GM11168 (cell line): ENCODE measurements around the gene CRYBG1.

Experiments used
- in situ Hi-C: fragments of 300-500 bp; cut with MboI; formaldehyde crosslinking; loops from one replicate; pipeline ENCODE4 v1.12.0; 2022; ENCODE audit warnings: low sequenced_read_pairs; ENCODE audit not compliant: unreplicated experiment

Gene CRYBG1, protein sequence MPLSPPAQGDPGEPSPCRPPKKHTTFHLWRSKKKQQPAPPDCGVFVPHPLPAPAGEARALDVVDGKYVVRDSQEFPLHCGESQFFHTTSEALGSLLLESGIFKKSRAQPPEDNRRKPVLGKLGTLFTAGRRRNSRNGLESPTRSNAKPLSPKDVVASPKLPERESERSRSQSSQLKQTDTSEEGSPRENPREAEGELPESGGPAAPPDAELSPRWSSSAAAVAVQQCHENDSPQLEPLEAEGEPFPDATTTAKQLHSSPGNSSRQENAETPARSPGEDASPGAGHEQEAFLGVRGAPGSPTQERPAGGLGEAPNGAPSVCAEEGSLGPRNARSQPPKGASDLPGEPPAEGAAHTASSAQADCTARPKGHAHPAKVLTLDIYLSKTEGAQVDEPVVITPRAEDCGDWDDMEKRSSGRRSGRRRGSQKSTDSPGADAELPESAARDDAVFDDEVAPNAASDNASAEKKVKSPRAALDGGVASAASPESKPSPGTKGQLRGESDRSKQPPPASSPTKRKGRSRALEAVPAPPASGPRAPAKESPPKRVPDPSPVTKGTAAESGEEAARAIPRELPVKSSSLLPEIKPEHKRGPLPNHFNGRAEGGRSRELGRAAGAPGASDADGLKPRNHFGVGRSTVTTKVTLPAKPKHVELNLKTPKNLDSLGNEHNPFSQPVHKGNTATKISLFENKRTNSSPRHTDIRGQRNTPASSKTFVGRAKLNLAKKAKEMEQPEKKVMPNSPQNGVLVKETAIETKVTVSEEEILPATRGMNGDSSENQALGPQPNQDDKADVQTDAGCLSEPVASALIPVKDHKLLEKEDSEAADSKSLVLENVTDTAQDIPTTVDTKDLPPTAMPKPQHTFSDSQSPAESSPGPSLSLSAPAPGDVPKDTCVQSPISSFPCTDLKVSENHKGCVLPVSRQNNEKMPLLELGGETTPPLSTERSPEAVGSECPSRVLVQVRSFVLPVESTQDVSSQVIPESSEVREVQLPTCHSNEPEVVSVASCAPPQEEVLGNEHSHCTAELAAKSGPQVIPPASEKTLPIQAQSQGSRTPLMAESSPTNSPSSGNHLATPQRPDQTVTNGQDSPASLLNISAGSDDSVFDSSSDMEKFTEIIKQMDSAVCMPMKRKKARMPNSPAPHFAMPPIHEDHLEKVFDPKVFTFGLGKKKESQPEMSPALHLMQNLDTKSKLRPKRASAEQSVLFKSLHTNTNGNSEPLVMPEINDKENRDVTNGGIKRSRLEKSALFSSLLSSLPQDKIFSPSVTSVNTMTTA (N-terminal part only)

GRCh38 chr6:106360410-106360988, at the start of gene CRYBG1:
Gene CRYBG1 (plus strand): TSS chr6:106360717. CDS start chr6:106360909, 192 bp downstream.
- in situ Hi-C loops = loop anchor here (10.0 kb wide), 1 partner anchor 204 kb away; no protein-coding TSS in a partner anchor

DNA sequence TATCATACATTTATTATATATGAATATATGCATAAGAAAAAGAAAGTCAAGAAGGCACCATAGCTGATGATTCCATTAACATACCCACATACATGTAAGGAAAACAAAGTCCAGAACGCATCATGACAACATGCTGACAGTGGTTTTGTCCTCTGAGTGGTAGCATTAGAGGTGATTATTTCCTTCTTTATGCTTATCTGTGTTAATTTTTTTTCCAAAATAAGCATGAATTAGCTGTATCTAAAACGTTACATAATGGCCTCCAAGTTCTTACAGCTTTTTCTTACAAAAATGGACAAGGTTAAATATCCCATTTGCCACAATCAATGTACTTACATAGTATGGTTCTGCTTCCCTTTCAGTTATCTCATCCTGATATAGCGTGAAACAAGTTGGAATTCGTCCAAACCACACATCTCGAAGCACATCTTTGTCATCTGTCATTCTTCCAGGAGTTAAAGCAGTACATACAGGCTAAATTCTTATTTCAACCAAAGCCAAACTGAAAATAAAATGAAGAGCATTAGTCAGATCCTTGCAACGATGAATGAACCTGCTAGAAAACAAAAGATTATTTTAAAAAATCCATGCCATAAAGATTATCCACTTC, 44.6 kb upstream of the CRYBG1 start:
- in situ Hi-C loops = no loop called here

DNA sequence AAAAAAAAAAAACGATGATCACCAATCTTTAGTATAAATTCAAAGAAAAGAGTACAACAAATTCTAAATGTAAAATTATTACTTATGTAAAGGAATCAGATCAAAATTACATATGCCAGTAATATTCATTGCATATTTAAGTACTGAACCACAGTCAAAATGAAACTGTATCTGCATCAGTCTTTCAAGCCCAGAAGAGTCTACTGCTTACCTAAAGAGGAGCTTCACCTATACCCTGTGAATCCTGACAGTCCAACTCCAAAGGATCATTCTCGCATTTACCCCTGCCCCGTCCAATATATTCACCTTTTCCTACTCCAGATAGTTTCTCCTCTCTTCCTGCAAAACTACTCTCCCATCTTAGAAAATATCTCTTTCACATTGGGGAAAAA, 44.1 kb upstream of the CRYBG1 start:
- in situ Hi-C loops = no loop called here

- in situ Hi-C loops = no loop called here
Measured at GRCh38 chr6:106318061-106318460, 42.5 kb upstream of the CRYBG1 start.

DNA sequence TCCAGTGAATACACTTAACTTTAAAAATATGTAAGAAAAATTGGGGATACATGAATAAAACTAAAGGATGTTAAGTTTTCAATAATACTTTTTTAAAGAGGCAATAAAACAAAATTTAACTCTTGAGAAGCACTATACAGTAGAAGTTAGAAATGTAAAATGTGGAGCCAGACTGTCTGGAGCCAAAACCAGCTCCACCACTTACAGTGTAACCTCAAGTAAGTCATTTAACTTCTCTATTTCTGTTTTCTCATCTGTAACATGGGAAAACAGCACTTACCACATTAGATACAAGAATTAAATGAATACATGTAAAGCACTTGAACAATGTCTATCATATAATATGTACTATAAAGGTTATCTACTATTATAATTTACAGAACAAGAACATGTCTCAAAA, 41.7 kb upstream of the CRYBG1 start:
- in situ Hi-C loops = no loop called here

DNA sequence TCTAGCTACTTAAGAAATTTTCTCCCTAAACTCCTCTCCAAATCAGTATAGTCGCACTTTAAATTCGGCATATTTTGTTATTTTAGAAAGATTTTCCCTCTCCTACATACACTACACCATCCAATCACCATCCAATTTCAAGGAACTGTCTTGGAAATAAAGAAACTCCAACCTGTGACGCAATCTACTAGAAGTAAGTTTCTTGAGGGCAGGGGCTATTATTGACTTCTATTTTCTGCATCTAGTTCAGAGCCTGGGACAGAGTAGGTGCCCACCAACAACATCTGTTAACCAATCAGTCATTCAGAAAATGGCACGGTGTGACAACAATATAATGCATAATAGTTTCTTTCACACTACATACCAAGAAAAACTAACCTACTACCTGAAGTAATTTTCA, 38.6 kb upstream of the CRYBG1 start:
- in situ Hi-C loops = no loop called here

GRCh38 chr6:106324726-106325335, 35.7 kb upstream of the CRYBG1 start:
- in situ Hi-C loops = loop anchor here (25.0 kb wide), 1 partner anchor 662 kb away; no protein-coding TSS in a partner anchor

GRCh38 chr6:106325336-106326178, 35.0 kb upstream of the CRYBG1 start, which contains the start of gene ATG5:
Gene ATG5 (minus strand): TSS chr6:106325760. CDS start chr6:106316208, 9,552 bp downstream.
- in situ Hi-C loops = loop anchor here (25.0 kb wide), 1 partner anchor 662 kb away; no protein-coding TSS in a partner anchor

DNA sequence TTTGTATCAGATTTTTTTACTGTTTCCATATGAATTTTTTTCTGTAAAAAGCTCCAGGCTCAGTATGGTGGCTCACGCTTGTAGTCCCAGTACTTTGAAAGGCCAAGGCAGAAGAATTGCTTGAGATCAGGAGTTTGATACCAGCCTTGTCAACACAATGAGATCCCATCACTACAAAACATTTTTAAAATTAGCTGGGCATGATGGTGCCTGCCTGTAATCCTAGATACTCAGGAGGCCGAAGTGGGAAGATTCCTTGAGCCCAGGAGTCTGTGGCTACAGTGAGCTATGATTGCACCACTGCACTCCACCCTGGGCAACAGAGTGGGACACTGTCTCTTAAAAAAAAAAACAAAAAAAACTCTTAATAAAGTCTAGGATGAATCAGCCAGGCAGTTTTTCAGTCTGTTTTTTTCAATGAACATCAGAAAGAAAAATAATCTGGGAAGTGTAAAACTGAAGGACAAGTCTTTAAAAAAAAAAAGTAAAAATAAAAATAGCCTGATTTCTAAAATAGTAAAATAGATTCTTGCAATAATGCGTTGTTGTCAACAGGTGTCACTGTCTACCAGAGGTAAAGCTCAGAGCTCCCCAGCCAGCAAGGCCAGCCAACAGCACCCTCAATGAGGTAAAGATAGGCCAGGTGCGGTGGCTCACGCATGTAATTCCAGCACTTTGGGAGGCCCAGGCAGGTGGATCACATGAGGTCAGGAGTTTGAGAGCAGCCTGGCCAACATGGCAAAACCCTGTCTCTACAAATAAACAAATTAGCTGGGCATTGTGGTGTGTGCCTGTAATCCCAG, 25.7 kb upstream of the CRYBG1 start:
- in situ Hi-C loops = loop anchor here (25.0 kb wide), 1 partner anchor 652 kb away; no protein-coding TSS in a partner anchor

GRCh38 chr6:106339334-106340029, 21.0 kb upstream of the CRYBG1 start:
- in situ Hi-C loops = loop anchor here (10.0 to 25.0 kb wide), 2 partner anchors 95 to 648 kb away; no protein-coding TSS in a partner anchor

DNA sequence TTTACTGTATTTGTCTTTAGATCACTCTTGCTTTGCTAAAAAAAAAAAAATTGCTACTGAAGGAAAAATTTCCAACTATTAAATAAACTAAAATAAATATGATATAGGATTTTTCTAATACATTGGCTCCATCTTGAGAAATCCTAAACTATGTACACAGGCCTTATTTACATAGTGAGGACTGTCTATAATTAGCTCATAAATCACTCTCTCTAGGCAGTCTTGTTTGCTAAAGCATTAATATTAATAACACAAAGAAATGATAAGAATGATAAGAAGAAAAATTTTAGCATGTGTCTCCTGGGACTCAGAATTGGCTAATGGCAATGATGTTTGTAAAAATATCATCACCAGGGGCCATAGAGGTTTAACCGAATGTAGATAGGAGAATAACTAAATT, 13.3 kb upstream of the CRYBG1 start:
- in situ Hi-C loops = loop anchor here (10.0 to 25.0 kb wide), 2 partner anchors 88 to 640 kb away; no protein-coding TSS in a partner anchor

- in situ Hi-C loops = no loop called here
Measured at GRCh38 chr6:106356378-106356777, 4.1 kb upstream of the CRYBG1 start.

- in situ Hi-C loops = loop anchor here (10.0 kb wide), 1 partner anchor 205 kb away; no protein-coding TSS in a partner anchor
Measured at GRCh38 chr6:106359959-106360409, 533 bp upstream of the CRYBG1 start.

DNA sequence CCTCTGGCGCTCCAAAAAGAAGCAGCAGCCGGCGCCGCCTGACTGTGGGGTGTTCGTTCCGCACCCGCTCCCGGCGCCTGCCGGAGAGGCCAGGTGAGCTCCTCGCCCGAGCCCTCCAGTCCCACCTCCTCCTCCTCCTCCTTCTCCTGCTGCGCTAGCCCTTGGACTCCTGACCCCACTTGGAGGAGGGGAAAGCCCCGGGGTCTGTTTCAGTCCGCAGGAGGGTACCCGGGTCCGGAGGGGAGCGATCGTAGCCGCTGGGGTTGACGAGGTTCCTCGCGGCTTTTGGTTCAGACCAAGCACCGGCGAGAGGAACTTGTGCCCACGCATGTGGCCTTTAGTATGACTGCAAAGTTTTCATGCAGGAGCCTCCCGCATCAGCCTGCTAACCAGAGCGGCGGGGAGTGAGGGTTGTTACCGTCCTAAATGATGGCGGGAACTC, 493 bp downstream of the CRYBG1 start:
- in situ Hi-C loops = loop anchor here (10.0 kb wide), 1 partner anchor 204 kb away; no protein-coding TSS in a partner anchor

- in situ Hi-C loops = loop anchor here (10.0 kb wide), 1 partner anchor 201 kb away; no protein-coding TSS in a partner anchor
Measured at GRCh38 chr6:106363401-106364138, 3.1 kb downstream of the CRYBG1 start.
